Mesenchymal stem cell (in vitro differentiated cells and primary cell): ENCODE results near the gene PTPN13.

ENCODE experiments used
- DNase-seq: peaks from one replicate; pipeline ENCODE4 v3.0.0-alpha.2; 2013
- H2AFZ ChIP-seq: one replicate; pipeline ENCODE4 v1.6.1; 2013; ENCODE audit warnings: low read depth, mild to moderate bottlenecking, control low read depth, inconsistent platforms, low read length, moderate library complexity
- H2AK5ac ChIP-seq: 2 replicates; pipeline ENCODE4 v1.6.1; 2013; ENCODE audit warnings: low read length, moderate library complexity, mild to moderate bottlenecking, inconsistent platforms; ENCODE audit not compliant: severe bottlenecking
- H2BK120ac ChIP-seq: one replicate; pipeline ENCODE4 v1.6.1; 2013; ENCODE audit warnings: low read depth, mild to moderate bottlenecking, inconsistent platforms, low read length, moderate library complexity
- H2BK12ac ChIP-seq, 2 experiments: one replicate each; pipeline ENCODE4 v1.6.1; 2013; ENCODE audit warnings: inconsistent platforms in 2 of 2, low read length in 2 of 2, mild to moderate bottlenecking in 2 of 2, moderate library complexity in 2 of 2, control low read depth in 1 of 2
- H2BK15ac ChIP-seq: one replicate; pipeline ENCODE4 v1.6.1; 2013; ENCODE audit warnings: mild to moderate bottlenecking, low read depth, inconsistent platforms; ENCODE audit not compliant: poor library complexity, severe bottlenecking
- H2BK5ac ChIP-seq: 2 replicates; pipeline ENCODE4 v1.6.1; 2013; ENCODE audit warnings: low read depth, mild to moderate bottlenecking, low read length, control low read depth, inconsistent platforms; ENCODE audit not compliant: poor library complexity, severe bottlenecking
- H3K14ac ChIP-seq, 2 experiments: one replicate each; pipeline ENCODE4 v1.6.1; 2013; ENCODE audit warnings: inconsistent platforms in 2 of 2, low read length in 2 of 2, control low read depth in 1 of 2, mild to moderate bottlenecking in 1 of 2, moderate library complexity in 1 of 2
- H3K18ac ChIP-seq, 2 experiments: one replicate each; pipeline ENCODE4 v1.6.1; 2013; ENCODE audit warnings: inconsistent platforms in 2 of 2, low read length in 2 of 2, control low read depth in 1 of 2, low read depth in 1 of 2, mild to moderate bottlenecking in 1 of 2
- H3K23ac ChIP-seq, 2 experiments: one replicate each; pipeline ENCODE4 v1.6.1; 2013; ENCODE audit warnings: inconsistent platforms in 2 of 2, low read length in 2 of 2, mild to moderate bottlenecking in 2 of 2, moderate library complexity in 2 of 2, control low read depth in 1 of 2
- H3K27ac ChIP-seq: 2 replicates; pipeline ENCODE4 v1.5.1; 2013; ENCODE audit warnings: mild to moderate bottlenecking, moderate library complexity, low read length, control low read depth, inconsistent platforms; ENCODE audit not compliant: poor library complexity, severe bottlenecking
- H3K27me3 ChIP-seq, 2 experiments: 2 replicates each; pipeline versions ENCODE4 v1.6.1 to v1.7.0; 2013; ENCODE audit warnings: low read length in 2 of 2, mild to moderate bottlenecking in 2 of 2, moderate library complexity in 2 of 2, control low read depth in 1 of 2, inconsistent platforms in 1 of 2; ENCODE audit not compliant: control insufficient read depth in 1 of 2, insufficient read depth in 1 of 2
- H3K36me3 ChIP-seq, 2 experiments: 2 replicates each; pipeline versions ENCODE4 v1.6.1 to v1.7.0; 2013; ENCODE audit warnings: low read length in 2 of 2, control low read depth in 1 of 2, inconsistent platforms in 1 of 2, low read depth in 1 of 2, mild to moderate bottlenecking in 1 of 2; ENCODE audit not compliant: insufficient read depth in 2 of 2, control insufficient read depth in 1 of 2
- H3K4ac ChIP-seq, 2 experiments: one replicate each; pipeline ENCODE4 v1.6.1; 2013; ENCODE audit warnings: inconsistent platforms in 2 of 2, low read length in 2 of 2, mild to moderate bottlenecking in 2 of 2, moderate library complexity in 2 of 2, control low read depth in 1 of 2, low read depth in 1 of 2
- H3K4me1 ChIP-seq: 2 replicates; pipeline ENCODE4 v1.6.1; 2013; ENCODE audit warnings: low read depth, low read length, control low read depth; ENCODE audit not compliant: control insufficient read depth, insufficient read depth
- H3K4me2 ChIP-seq: 2 replicates; pipeline ENCODE4 v1.6.1; 2013; ENCODE audit warnings: low read length, mild to moderate bottlenecking, inconsistent platforms; ENCODE audit not compliant: poor library complexity, severe bottlenecking
- H3K4me3 ChIP-seq, 2 experiments: 2 replicates each; pipeline versions ENCODE4 v1.5.1 to v1.7.0; 2013; ENCODE audit warnings: low read length in 2 of 2, mild to moderate bottlenecking in 2 of 2, control low read depth in 1 of 2, low read depth in 1 of 2; ENCODE audit not compliant: insufficient read depth in 1 of 2
- H3K79me1 ChIP-seq: replicated peaks from 2 replicates; pipeline ENCODE4 v1.6.1; 2013; ENCODE audit warnings: mild to moderate bottlenecking, control low read depth, low read length, inconsistent platforms; ENCODE audit not compliant: poor library complexity, severe bottlenecking
- H3K9ac ChIP-seq: 2 replicates; pipeline ENCODE4 v1.7.0; 2013; ENCODE audit warnings: mild to moderate bottlenecking, low read length, moderate library complexity
- H3K9me3 ChIP-seq: 2 replicates; pipeline ENCODE4 v1.7.0; 2013; ENCODE audit warnings: mild to moderate bottlenecking, low read length; ENCODE audit not compliant: control insufficient read depth
- H4K8ac ChIP-seq: one replicate; pipeline ENCODE4 v1.6.1; 2013; ENCODE audit warnings: inconsistent platforms, mild to moderate bottlenecking, low read length, moderate library complexity
- H4K91ac ChIP-seq: one replicate; pipeline ENCODE4 v1.6.1; 2013; ENCODE audit warnings: mild to moderate bottlenecking, low read length, inconsistent platforms
- WGBS: methylation state at CpG from one replicate; pipeline ENCODE4 v1.1.7; 2013; ENCODE audit warnings: mixed read lengths; 5-methylcytosine and 5-hydroxymethylcytosine counted together

The PTPN13 gene

GRCh38 chr4:86600007-86600653 is 6.0 kb downstream of the PTPN13 start:
- H2BK12ac ChIP-seq = no peak overlapping the region
- H3K9me3 ChIP-seq = no peaks in the 10 kb centered on the region
- WGBS = 100% methylated on average over 1 of the region's 1 CpG
- no peak for DNase-seq
- H3K4me1 ChIP-seq = peaks cover 4% of the 10 kb centered on the region
- H4K91ac ChIP-seq = no peak overlapping the region
- no peak overlapping the region for H3K23ac ChIP-seq
- no peak overlapping the region for H3K4me3 ChIP-seq
- no peaks in the 10 kb centered on the region for H3K36me3 ChIP-seq
- no peak overlapping the region for H3K18ac ChIP-seq
- H2AK5ac ChIP-seq = no peak overlapping the region
- H3K79me1 ChIP-seq = peaks cover 2% of the 10 kb centered on the region
- peak overlapping the region; percentile 31 for H2BK5ac ChIP-seq
- no peak overlapping the region for H3K4ac ChIP-seq
- no peak overlapping the region for H4K8ac ChIP-seq
- H2BK120ac ChIP-seq = no peak overlapping the region
- H3K4me2 ChIP-seq = no peak overlapping the region
- H2AFZ ChIP-seq = no peak overlapping the region
- no peaks in the 10 kb centered on the region for H3K27me3 ChIP-seq
- H2BK15ac ChIP-seq = no peak overlapping the region
- H3K14ac ChIP-seq = no peak overlapping the region
- H3K9ac ChIP-seq = no peak overlapping the region
- H3K27ac ChIP-seq = no peak overlapping the region

GRCh38 chr4:86603311-86603885 is 9.3 kb downstream of the PTPN13 start:
- Histone ChIP-seq H3K4me1 (no peaks in the 10 kb centered on the region), H3K23ac (no peak overlapping the region), H3K4me2 (no peak overlapping the region), H4K91ac (no peak overlapping the region), H4K8ac (no peak overlapping the region), H3K18ac (no peak overlapping the region), H3K79me1 (peaks cover 2% of the 10 kb centered on the region), H3K14ac (no peak overlapping the region), H2AK5ac (no peak overlapping the region), H2BK120ac (no peak overlapping the region), H3K4ac (no peak overlapping the region), H2BK12ac (no peak overlapping the region), H3K27me3 (no peaks in the 10 kb centered on the region), H3K27ac (no peak overlapping the region), H2BK5ac (no peak overlapping the region), H2BK15ac (no peak overlapping the region), H3K9ac (no peak overlapping the region), H2AFZ (no peak overlapping the region), H3K4me3 (no peak overlapping the region), H3K9me3 (no peaks in the 10 kb centered on the region), H3K36me3 (no peaks in the 10 kb centered on the region)
- no CpG with 5 or more reads among the region's 1 CpG for WGBS
- DNase-seq = no peak

GRCh38 chr4:86606809-86607208 is 12.7 kb downstream of the PTPN13 start:
- Histone ChIP-seq H2BK5ac (no peak overlapping the region), H2BK12ac (no peak overlapping the region), H3K79me1 (peaks cover 9% of the 10 kb centered on the region), H2BK120ac (no peak overlapping the region), H2AFZ (no peak overlapping the region), H2AK5ac (no peak overlapping the region), H3K9me3 (no peaks in the 10 kb centered on the region), H3K36me3 (no peaks in the 10 kb centered on the region), H3K4me2 (no peak overlapping the region), H3K9ac (no peak overlapping the region), H3K18ac (no peak overlapping the region), H3K14ac (no peak overlapping the region), H4K8ac (no peak overlapping the region), H4K91ac (no peak overlapping the region), H3K4ac (no peak overlapping the region), H3K27ac (no peak overlapping the region), H3K27me3 (no peaks in the 10 kb centered on the region), H2BK15ac (no peak overlapping the region), H3K4me3 (no peak overlapping the region), H3K23ac (no peak overlapping the region), H3K4me1 (no peaks in the 10 kb centered on the region)
- DNase-seq = no peak

GRCh38 chr4:86608757-86609375 is 14.8 kb downstream of the PTPN13 start:
- no peaks in the 10 kb centered on the region for H3K36me3 ChIP-seq
- H3K27ac ChIP-seq = no peak overlapping the region
- no peak overlapping the region for H2BK120ac ChIP-seq
- no peak overlapping the region for H3K4me2 ChIP-seq
- H3K18ac ChIP-seq = no peak overlapping the region
- no peaks in the 10 kb centered on the region for H3K27me3 ChIP-seq
- no peak overlapping the region for H3K14ac ChIP-seq
- no peak overlapping the region for H2BK15ac ChIP-seq
- no peak overlapping the region for H3K4me3 ChIP-seq
- H3K23ac ChIP-seq = no peak overlapping the region
- H3K79me1 ChIP-seq = peaks cover 7% of the 10 kb centered on the region
- no peak overlapping the region for H2BK5ac ChIP-seq
- no peaks in the 10 kb centered on the region for H3K9me3 ChIP-seq
- no peak overlapping the region for H2AFZ ChIP-seq
- H3K4me1 ChIP-seq = peaks cover 1% of the 10 kb centered on the region
- no CpG with 5 or more reads among the region's 2 CpGs for WGBS
- no peak overlapping the region for H3K4ac ChIP-seq
- no peak overlapping the region for H2AK5ac ChIP-seq
- no peak overlapping the region for H4K8ac ChIP-seq
- H4K91ac ChIP-seq = no peak overlapping the region
- H2BK12ac ChIP-seq = no peak overlapping the region
- H3K9ac ChIP-seq = no peak overlapping the region
- DNase-seq = no peak
